Erythroblast (primary cell): ENCODE data around the gene GABRP.

Experiments
- GATA1 ChIP-seq: IDR thresholded peaks from 2 replicates; pipeline ENCODE4 v1.6.1; 2011; ENCODE audit warnings: low read depth, mild to moderate bottlenecking, control low read depth, low read length, moderate library complexity
- POLR2A ChIP-seq: IDR thresholded peaks from 2 replicates; pipeline ENCODE4 v1.6.1; 2011; ENCODE audit warnings: mild to moderate bottlenecking, low read length

DNA sequence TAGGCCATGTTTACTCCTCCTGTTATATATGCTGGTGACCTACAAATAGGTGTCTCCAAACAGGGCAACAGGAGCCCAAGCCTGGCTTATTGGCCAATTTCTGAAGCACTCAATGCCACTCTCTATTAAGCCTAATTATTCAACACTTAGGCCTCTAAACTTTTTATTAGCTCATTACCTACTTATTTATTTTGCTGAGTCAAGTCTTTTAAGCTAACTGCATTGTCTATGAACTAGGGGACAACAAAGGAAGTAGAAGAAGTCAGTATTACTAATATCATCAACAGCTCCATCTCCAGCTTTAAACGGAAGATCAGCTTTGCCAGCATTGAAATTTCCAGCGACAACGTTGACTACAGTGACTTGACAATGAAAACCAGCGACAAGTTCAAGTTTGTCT lies 28.2 kb downstream of the GABRP start:
- no peak for TF ChIP-seq POLR2A
- no peak for TF ChIP-seq GATA1
